Measurements from ENCODE around the gene FAM118A. TPM values are rescaled to one million over a fixed set of nuclear protein-coding genes. Genes with fewer than 3 reads are reported as not detected.

Gene FAM118A
- total RNA-seq, 1 donor from 2014 or later = 18.3 TPM

DNA sequence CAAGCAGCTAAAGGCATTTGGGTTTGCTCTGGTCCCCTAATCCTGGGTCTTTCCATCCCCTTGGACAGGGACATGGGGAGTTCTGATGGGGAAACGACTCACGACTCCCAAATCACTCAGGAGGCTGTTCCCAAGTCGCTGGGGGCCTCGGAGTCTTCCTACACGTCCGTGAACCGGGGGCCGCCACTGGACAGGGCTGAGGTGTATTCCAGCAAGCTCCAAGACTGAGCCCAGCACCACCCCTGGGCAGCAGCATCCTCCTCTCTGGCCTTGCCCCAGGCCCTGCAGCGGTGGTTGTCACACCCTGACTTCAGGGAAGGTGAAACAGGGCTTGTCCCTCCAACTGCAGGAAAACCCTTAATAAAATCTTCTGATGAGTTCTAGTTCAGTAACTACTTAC is 14.2 kb upstream of the FAM118A start:
- no peaks in the 10 kb centered on the region for H3K4me1 ChIP-seq (ENCODE audit: insufficient read depth, low read length)
- H4K20me1 ChIP-seq (ENCODE audit: insufficient read depth, low read length) = no peaks in the 10 kb centered on the region
- H3K4me3 ChIP-seq (ENCODE audit: insufficient read depth, low read depth, low read length) = no peak overlapping the region
- no peaks in the 10 kb centered on the region for H3K36me3 ChIP-seq (ENCODE audit: insufficient read depth, low read length)
- peaks cover 27% of the 10 kb centered on the region for H3K27me3 Mint-ChIP-seq (ENCODE audit: low read depth, unreplicated experiment)
- no peaks in the 10 kb centered on the region for H3K4me1 Mint-ChIP-seq (ENCODE audit: low read depth, unreplicated experiment)
- TF ChIP-seq, protein P1, sequence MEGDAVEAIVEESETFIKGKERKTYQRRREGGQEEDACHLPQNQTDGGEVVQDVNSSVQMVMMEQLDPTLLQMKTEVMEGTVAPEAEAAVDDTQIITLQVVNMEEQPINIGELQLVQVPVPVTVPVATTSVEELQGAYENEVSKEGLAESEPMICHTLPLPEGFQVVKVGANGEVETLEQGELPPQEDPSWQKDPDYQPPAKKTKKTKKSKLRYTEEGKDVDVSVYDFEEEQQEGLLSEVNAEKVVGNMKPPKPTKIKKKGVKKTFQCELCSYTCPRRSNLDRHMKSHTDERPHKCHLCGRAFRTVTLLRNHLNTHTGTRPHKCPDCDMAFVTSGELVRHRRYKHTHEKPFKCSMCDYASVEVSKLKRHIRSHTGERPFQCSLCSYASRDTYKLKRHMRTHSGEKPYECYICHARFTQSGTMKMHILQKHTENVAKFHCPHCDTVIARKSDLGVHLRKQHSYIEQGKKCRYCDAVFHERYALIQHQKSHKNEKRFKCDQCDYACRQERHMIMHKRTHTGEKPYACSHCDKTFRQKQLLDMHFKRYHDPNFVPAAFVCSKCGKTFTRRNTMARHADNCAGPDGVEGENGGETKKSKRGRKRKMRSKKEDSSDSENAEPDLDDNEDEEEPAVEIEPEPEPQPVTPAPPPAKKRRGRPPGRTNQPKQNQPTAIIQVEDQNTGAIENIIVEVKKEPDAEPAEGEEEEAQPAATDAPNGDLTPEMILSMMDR (IDR thresholded peaks at IDR 0.05; ENCODE audit: insufficient read depth, low read depth, low read length) = no peak
- no peak for TF ChIP-seq EZH2 (IDR thresholded peaks at IDR 0.05; ENCODE audit: insufficient read depth, low read length)
- no peaks in the 10 kb centered on the region for H3K79me2 ChIP-seq (ENCODE audit: insufficient read depth, low read length)
- H3K27ac Mint-ChIP-seq (ENCODE audit: unreplicated experiment) = no peak overlapping the region
- no peaks in the 10 kb centered on the region for H3K36me3 Mint-ChIP-seq (ENCODE audit: low read depth, unreplicated experiment)
- no peaks in the 10 kb centered on the region for H3K9me3 ChIP-seq (ENCODE audit: insufficient read depth, low read depth, low read length)
- FAIRE-seq (no peak), DNase-seq (ENCODE audit: low read depth) (no peak)
- H3K27ac ChIP-seq (ENCODE audit: low read depth, low read length) = no peak overlapping the region
- no peak overlapping the region for H2AFZ ChIP-seq (ENCODE audit: low read depth, low read length)
- H3K9ac ChIP-seq (ENCODE audit: low read length) = no peak overlapping the region
- no peak overlapping the region for H3K4me2 ChIP-seq (ENCODE audit: low read length)
- H3K4me3 Mint-ChIP-seq (ENCODE audit: unreplicated experiment) = no peak overlapping the region
- H3K27me3 ChIP-seq (ENCODE audit: insufficient read depth, low read length) = peaks cover 8% of the 10 kb centered on the region
- no peaks in the 10 kb centered on the region for H3K9me3 Mint-ChIP-seq (ENCODE audit: unreplicated experiment)

DNA sequence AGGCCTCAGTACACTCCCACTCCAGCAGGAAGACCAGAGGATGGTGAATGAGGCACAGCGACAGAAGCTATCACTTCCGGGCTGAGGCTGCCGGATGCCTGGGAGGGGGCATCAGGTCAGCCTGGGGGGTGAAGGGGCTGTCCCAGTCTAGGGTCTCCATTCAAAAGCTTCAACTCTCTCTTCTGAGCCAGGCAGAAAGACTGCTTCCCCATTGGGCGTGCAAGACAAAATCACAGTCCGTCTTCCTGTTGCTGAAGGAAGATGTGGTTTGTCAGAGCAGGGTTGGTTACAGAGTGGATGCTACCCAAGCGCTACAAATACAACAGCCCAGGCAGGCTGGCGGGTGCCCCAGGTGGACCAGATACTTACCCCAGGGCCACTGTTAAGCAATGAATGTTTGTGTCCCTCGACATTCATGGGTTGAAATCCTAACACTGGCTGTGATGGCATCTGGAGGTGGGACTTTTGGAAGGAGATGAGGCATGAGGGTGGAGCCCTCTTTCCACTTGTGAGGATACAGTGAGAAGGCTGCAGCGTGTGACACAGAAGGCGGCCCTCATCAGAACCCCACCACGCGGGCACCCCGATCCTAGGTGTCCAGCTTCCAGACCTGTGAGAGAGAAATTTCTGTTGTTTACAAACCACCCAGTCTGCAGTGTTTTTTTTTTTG is 13.0 kb upstream of the FAM118A start:
- no peaks in the 10 kb centered on the region for H3K36me3 Mint-ChIP-seq (ENCODE audit: low read depth, unreplicated experiment)

More for the DNA sequence above, 13.0 kb upstream of the FAM118A start:
- DNase-seq (ENCODE audit: low read depth) = no peak
- Mint-ChIP-seq H3K4me3 (ENCODE audit: unreplicated experiment) (no peak overlapping the region), H3K27me3 (ENCODE audit: low read depth, unreplicated experiment) (peaks cover 27% of the 10 kb centered on the region), H3K27ac (ENCODE audit: unreplicated experiment) (no peak overlapping the region), H3K9me3 (ENCODE audit: unreplicated experiment) (no peaks in the 10 kb centered on the region), H3K4me1 (ENCODE audit: low read depth, unreplicated experiment) (no peaks in the 10 kb centered on the region)
- H4K20me1 ChIP-seq (ENCODE audit: insufficient read depth, low read length) = no peaks in the 10 kb centered on the region
- no peak for FAIRE-seq
- no peaks in the 10 kb centered on the region for H3K79me2 ChIP-seq (ENCODE audit: insufficient read depth, low read length)
- no peak overlapping the region for H3K4me2 ChIP-seq (ENCODE audit: low read length)
- no peaks in the 10 kb centered on the region for H3K9me3 ChIP-seq (ENCODE audit: insufficient read depth, low read depth, low read length)
- TF ChIP-seq EZH2 (IDR thresholded peaks at IDR 0.05; ENCODE audit: insufficient read depth, low read length) = no peak
- TF ChIP-seq, protein P1 (IDR thresholded peaks at IDR 0.05; ENCODE audit: insufficient read depth, low read depth, low read length) = no peak
- no peaks in the 10 kb centered on the region for H3K36me3 ChIP-seq (ENCODE audit: insufficient read depth, low read length)
- H2AFZ ChIP-seq (ENCODE audit: low read depth, low read length) = no peak overlapping the region
- peaks cover 8% of the 10 kb centered on the region for H3K27me3 ChIP-seq (ENCODE audit: insufficient read depth, low read length)
- no peak overlapping the region for H3K9ac ChIP-seq (ENCODE audit: low read length)
- H3K4me1 ChIP-seq (ENCODE audit: insufficient read depth, low read length) = peaks cover 1% of the 10 kb centered on the region
- H3K27ac ChIP-seq (ENCODE audit: low read depth, low read length) = no peak overlapping the region
- no peak overlapping the region for H3K4me3 ChIP-seq (ENCODE audit: insufficient read depth, low read depth, low read length)

All from astrocyte (in vitro differentiated cells and primary cell).